ENCODE results near the gene RBM20. TPM values are rescaled to one million over a fixed set of nuclear protein-coding genes. Genes with fewer than 3 reads are reported as not detected.

Gene RBM20
- total RNA-seq, 1 donor from 2014 or later = 0.32 TPM

DNA sequence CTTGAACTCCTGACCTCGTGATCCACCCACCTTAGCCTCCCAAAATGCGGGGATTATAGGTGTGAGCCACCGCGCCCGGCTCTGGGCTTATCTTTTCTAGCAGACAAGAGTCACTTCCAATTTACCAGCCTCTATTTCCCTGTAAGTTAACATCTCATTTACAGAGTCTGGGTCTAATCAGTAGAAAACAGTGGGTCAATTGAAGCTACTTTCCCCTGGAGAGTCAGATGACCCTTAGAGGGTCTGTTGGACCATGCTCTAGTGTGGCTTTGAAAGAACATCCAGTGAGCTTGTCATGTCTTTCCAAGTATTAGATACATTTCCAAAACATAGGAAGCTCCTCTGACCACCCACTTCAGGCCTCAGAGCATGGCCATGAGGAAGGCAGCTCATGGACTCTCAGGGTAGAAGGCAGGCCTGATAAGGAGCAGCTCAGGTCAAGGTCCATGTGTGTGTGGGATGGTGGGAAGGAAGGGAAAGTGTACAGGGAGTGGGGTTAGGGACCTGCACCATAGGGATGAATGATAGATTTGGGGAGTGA lies 27.6 kb upstream of the RBM20 start:
- no peak for TF ChIP-seq EZH2phosphoT487 (IDR thresholded peaks at IDR 0.05)
- no peak for TF ChIP-seq CTCF (IDR thresholded peaks at IDR 0.05)
- no peak for TF ChIP-seq EZH2 (IDR thresholded peaks at IDR 0.05)
- Histone ChIP-seq H3K27me3 (no peaks in the 10 kb centered on the region), H2AFZ (replicated peaks) (no peak overlapping the region), H3K9me3 (ENCODE audit: low read depth) (no peaks in the 10 kb centered on the region), H3K4me1 (peaks cover 3% of the 10 kb centered on the region), H3K4me3 (no peak overlapping the region), H3K4me2 (no peak overlapping the region), H3K79me2 (ENCODE audit: low read depth) (no peaks in the 10 kb centered on the region), H3K9ac (no peak overlapping the region), H3F3A (ENCODE audit: low read depth) (no peaks in the 10 kb centered on the region), H3K27ac (no peak overlapping the region), H3K36me3 (no peaks in the 10 kb centered on the region), H4K20me1 (ENCODE audit: low read depth) (no peaks in the 10 kb centered on the region)
- H3K4me3 Mint-ChIP-seq = no peak overlapping the region
- H3K4me1 Mint-ChIP-seq = peaks cover 15% of the 10 kb centered on the region
- H3K27me3 Mint-ChIP-seq (ENCODE audit: insufficient read depth, low read depth) = peaks cover 13% of the 10 kb centered on the region
- no peak for DNase-seq (ENCODE audit: low spot score)
- H3K9me3 Mint-ChIP-seq = no peaks in the 10 kb centered on the region
- no peaks in the 10 kb centered on the region for H3K36me3 Mint-ChIP-seq
- H3K27ac Mint-ChIP-seq = no peak overlapping the region

GRCh38 chr10:110617425-110618229 lies 26.5 kb upstream of the RBM20 start:
- H3K4me2 ChIP-seq = no peak overlapping the region
- peaks cover 12% of the 10 kb centered on the region for H3K4me1 Mint-ChIP-seq
- H3K4me3 ChIP-seq = no peak overlapping the region
- DNase-seq (ENCODE audit: low spot score) = peak; percentile 29
- H3K27ac ChIP-seq = no peak overlapping the region
- no peaks in the 10 kb centered on the region for H3K36me3 ChIP-seq
- peaks cover 13% of the 10 kb centered on the region for H3K27me3 Mint-ChIP-seq (ENCODE audit: insufficient read depth, low read depth)
- TF ChIP-seq EZH2phosphoT487 (IDR thresholded peaks at IDR 0.05) (no peak), EZH2 (IDR thresholded peaks at IDR 0.05) (no peak), CTCF (IDR thresholded peaks at IDR 0.05) (no peak)
- H3K4me3 Mint-ChIP-seq = no peak overlapping the region
- H3K36me3 Mint-ChIP-seq = no peaks in the 10 kb centered on the region
- H2AFZ ChIP-seq (replicated peaks) = no peak overlapping the region
- no peaks in the 10 kb centered on the region for H3K9me3 ChIP-seq (ENCODE audit: low read depth)
- no peaks in the 10 kb centered on the region for H3K27me3 ChIP-seq
- H3K4me1 ChIP-seq = no peaks in the 10 kb centered on the region
- H3K27ac Mint-ChIP-seq = peak overlapping the region; percentile 17
- H3K9me3 Mint-ChIP-seq = no peaks in the 10 kb centered on the region
- H3K79me2 ChIP-seq (ENCODE audit: low read depth) = no peaks in the 10 kb centered on the region
- no peaks in the 10 kb centered on the region for H3F3A ChIP-seq (ENCODE audit: low read depth)
- H3K9ac ChIP-seq = no peak overlapping the region
- no peaks in the 10 kb centered on the region for H4K20me1 ChIP-seq (ENCODE audit: low read depth)

DNA sequence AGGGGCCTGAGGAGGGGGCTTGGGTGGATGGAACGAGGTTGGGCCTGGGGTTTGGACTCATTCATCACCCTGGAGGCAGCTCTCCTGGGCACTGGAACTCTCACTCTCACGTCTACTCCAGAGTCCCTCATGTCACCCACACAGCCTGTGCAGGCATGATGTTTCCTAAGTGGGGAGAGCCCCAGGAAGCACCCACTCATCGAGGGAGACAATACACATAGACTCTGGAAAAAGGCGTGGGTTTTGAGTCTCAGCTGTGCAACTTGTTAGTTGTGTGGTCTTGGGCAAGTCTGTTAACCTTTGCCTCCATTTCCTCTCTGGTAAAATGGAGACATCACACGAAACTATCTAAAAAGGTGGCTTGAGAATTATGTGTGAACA lies 25.9 kb upstream of the RBM20 start:
- H3K36me3 ChIP-seq = no peaks in the 10 kb centered on the region
- H3K4me3 Mint-ChIP-seq = no peak overlapping the region
- no peak overlapping the region for H3K27ac Mint-ChIP-seq
- H3K9ac ChIP-seq = no peak overlapping the region
- H3K36me3 Mint-ChIP-seq = no peaks in the 10 kb centered on the region
- H3K4me3 ChIP-seq = no peak overlapping the region
- H4K20me1 ChIP-seq (ENCODE audit: low read depth) = no peaks in the 10 kb centered on the region
- H3K4me2 ChIP-seq = no peak overlapping the region
- no peaks in the 10 kb centered on the region for H3F3A ChIP-seq (ENCODE audit: low read depth)
- H3K9me3 ChIP-seq (ENCODE audit: low read depth) = no peaks in the 10 kb centered on the region
- no peaks in the 10 kb centered on the region for H3K4me1 ChIP-seq
- DNase-seq (ENCODE audit: low spot score) = no peak
- H3K79me2 ChIP-seq (ENCODE audit: low read depth) = no peaks in the 10 kb centered on the region
- peaks cover 12% of the 10 kb centered on the region for H3K4me1 Mint-ChIP-seq
- H3K27ac ChIP-seq = no peak overlapping the region
- H3K9me3 Mint-ChIP-seq = no peaks in the 10 kb centered on the region
- no peaks in the 10 kb centered on the region for H3K27me3 ChIP-seq
- peaks cover 13% of the 10 kb centered on the region for H3K27me3 Mint-ChIP-seq (ENCODE audit: insufficient read depth, low read depth)
- no peak overlapping the region for H2AFZ ChIP-seq (replicated peaks)
- no peak for TF ChIP-seq CTCF (IDR thresholded peaks at IDR 0.05)
- TF ChIP-seq EZH2 (IDR thresholded peaks at IDR 0.05) = no peak

All from neural progenitor cell (in vitro differentiated cells).